Measurements from ENCODE around the gene TTLL10. TPM values are rescaled to one million over a fixed set of nuclear protein-coding genes. Genes with fewer than 3 reads are reported as not detected.

Gene TTLL10
- total RNA-seq, 1 experiment from 2014 or later = 0.29 TPM

GRCh38 chr1:1144843-1145546 lies 28.7 kb upstream of the TTLL10 start:
- Mint-ChIP-seq H3K4me3 (ENCODE audit: unreplicated experiment) (no peak overlapping the region), H3K9me3 (ENCODE audit: unreplicated experiment) (no peaks in the 10 kb centered on the region), H3K4me1 (ENCODE audit: low read depth, unreplicated experiment) (no peaks in the 10 kb centered on the region), H3K36me3 (ENCODE audit: insufficient read depth, unreplicated experiment) (no peaks in the 10 kb centered on the region), H3K27ac (ENCODE audit: unreplicated experiment) (no peak overlapping the region), H3K27me3 (ENCODE audit: insufficient read depth, unreplicated experiment) (no peaks in the 10 kb centered on the region)
- no peak overlapping the region for H3K4me3 ChIP-seq (ENCODE audit: low read depth, low read length)
- H3K4me1 ChIP-seq = no peaks in the 10 kb centered on the region; the same call in 1 of the 2 replicates
- H3K36me3 ChIP-seq (ENCODE audit: control insufficient read depth, insufficient read depth, low read length) = no peaks in the 10 kb centered on the region
- no peak for TF ChIP-seq CTCF (IDR thresholded peaks at IDR 0.05; ENCODE audit: insufficient read depth in 1 of 2, low read depth in 1 of 2, low read length in 1 of 2, severe bottlenecking in 1 of 2, unreplicated experiment in 1 of 2)
- POLR2A ChIA-PET = no interaction called here
- H3K27me3 ChIP-seq (replicated peaks; ENCODE audit: control insufficient read depth, insufficient read depth, low read length) = no peaks in the 10 kb centered on the region
- DNase-seq = no peak
- no TSS peak for BruUV-seq (replicated peaks)
- intact Hi-C loops (cut with micrococcal nuclease; ENCODE audit: unreplicated experiment) = no loop called here
- H3K9me3 ChIP-seq = no peaks in the 10 kb centered on the region
- CTCF ChIA-PET = no interaction called here

GRCh38 chr1:1145547-1145914 lies 28.1 kb upstream of the TTLL10 start:
- BruUV-seq (replicated peaks) = no TSS peak
- Mint-ChIP-seq H3K36me3 (ENCODE audit: insufficient read depth, unreplicated experiment) (no peaks in the 10 kb centered on the region), H3K27ac (ENCODE audit: unreplicated experiment) (no peak overlapping the region), H3K9me3 (ENCODE audit: unreplicated experiment) (no peaks in the 10 kb centered on the region), H3K4me1 (ENCODE audit: low read depth, unreplicated experiment) (no peaks in the 10 kb centered on the region), H3K4me3 (ENCODE audit: unreplicated experiment) (no peak overlapping the region), H3K27me3 (ENCODE audit: insufficient read depth, unreplicated experiment) (no peaks in the 10 kb centered on the region)
- POLR2A ChIA-PET = no interaction called here
- Histone ChIP-seq H3K36me3 (ENCODE audit: control insufficient read depth, insufficient read depth, low read length) (no peaks in the 10 kb centered on the region), H3K4me1 (no peaks in the 10 kb centered on the region; the same call in 1 of the 2 replicates), H3K27me3 (replicated peaks; ENCODE audit: control insufficient read depth, insufficient read depth, low read length) (no peaks in the 10 kb centered on the region), H3K9me3 (no peaks in the 10 kb centered on the region), H3K4me3 (ENCODE audit: low read depth, low read length) (no peak overlapping the region)
- intact Hi-C loops (cut with micrococcal nuclease; ENCODE audit: unreplicated experiment) = no loop called here
- no peak for DNase-seq
- no peak for TF ChIP-seq CTCF (IDR thresholded peaks at IDR 0.05; ENCODE audit: insufficient read depth in 1 of 2, low read depth in 1 of 2, low read length in 1 of 2, severe bottlenecking in 1 of 2, unreplicated experiment in 1 of 2)
- CTCF ChIA-PET = no interaction called here

- H3K36me3 Mint-ChIP-seq (ENCODE audit: insufficient read depth, unreplicated experiment) = no peaks in the 10 kb centered on the region
- H3K27me3 ChIP-seq (replicated peaks; ENCODE audit: control insufficient read depth, insufficient read depth, low read length) = no peaks in the 10 kb centered on the region
- H3K4me3 ChIP-seq (ENCODE audit: low read depth, low read length) = no peak overlapping the region
- DNase-seq = no peak
- H3K4me3 Mint-ChIP-seq (ENCODE audit: unreplicated experiment) = no peak overlapping the region
- H3K9me3 Mint-ChIP-seq (ENCODE audit: unreplicated experiment) = no peaks in the 10 kb centered on the region
- H3K4me1 ChIP-seq = no peaks in the 10 kb centered on the region; the same call in 1 of the 2 replicates
- intact Hi-C loops (cut with micrococcal nuclease; ENCODE audit: unreplicated experiment) = no loop called here
- ChIA-PET POLR2A (no interaction called here), CTCF (no interaction called here)
- no peak for TF ChIP-seq CTCF (IDR thresholded peaks at IDR 0.05; ENCODE audit: insufficient read depth in 1 of 2, low read depth in 1 of 2, low read length in 1 of 2, severe bottlenecking in 1 of 2, unreplicated experiment in 1 of 2)
- BruUV-seq (replicated peaks) = no TSS peak
- H3K9me3 ChIP-seq = no peaks in the 10 kb centered on the region
- no peaks in the 10 kb centered on the region for H3K36me3 ChIP-seq (ENCODE audit: control insufficient read depth, insufficient read depth, low read length)
- no peaks in the 10 kb centered on the region for H3K27me3 Mint-ChIP-seq (ENCODE audit: insufficient read depth, unreplicated experiment)
- H3K4me1 Mint-ChIP-seq (ENCODE audit: low read depth, unreplicated experiment) = no peaks in the 10 kb centered on the region
- no peak overlapping the region for H3K27ac Mint-ChIP-seq (ENCODE audit: unreplicated experiment)
Observed at GRCh38 chr1:1146026-1146425, 27.7 kb upstream of the TTLL10 start.

Measured in Caco-2 (cell line).